ENCODE measurements around the gene ABL1.

GRCh38 chr9:130878295-130878694 is 43.2 kb downstream of the ABL1 start:
- TF ChIP-seq CTCF (IDR thresholded peaks at IDR 0.05; ENCODE audit: low read depth, low read length) (no peak), POLR2A (IDR thresholded peaks at IDR 0.05; ENCODE audit: extremely low read depth, insufficient read length) (no peak)

Data from NB4 (cell line).